ENCODE measurements around the gene JOSD2.
A peak's percentile ranks its signal among the peaks of the same experiment; 100 is the strongest.

JOSD2 gene

GRCh38 chr19:50492303-50493052, 18.5 kb downstream of the JOSD2 start:
- no peak for DNase-seq

GRCh38 chr19:50490991-50491472, 20.0 kb downstream of the JOSD2 start:
- no peak for DNase-seq

GRCh38 chr19:50490411-50490811, 20.6 kb downstream of the JOSD2 start:
- DNase-seq: no peak

GRCh38 chr19:50489461-50490011, 21.5 kb downstream of the JOSD2 start:
- no peak for DNase-seq

GRCh38 chr19:50488389-50489194, 22.4 kb downstream of the JOSD2 start:
- no peak for DNase-seq

GRCh38 chr19:50486823-50487515, 24.0 kb downstream of the JOSD2 start:
- DNase-seq: no peak

- DNase-seq: no peak
Measured at GRCh38 chr19:50485284-50485955, 25.6 kb downstream of the JOSD2 start.

- DNase-seq: no peak
Measured at GRCh38 chr19:50482916-50483315, 28.1 kb downstream of the JOSD2 start.

- no peak for DNase-seq
Measured at GRCh38 chr19:50482271-50482855, 28.6 kb downstream of the JOSD2 start.

GRCh38 chr19:50481351-50482149, 29.4 kb downstream of the JOSD2 start:
- no peak for DNase-seq

GRCh38 chr19:50480281-50481111, 30.5 kb downstream of the JOSD2 start:
- no peak for DNase-seq

- no peak for DNase-seq
Measured at GRCh38 chr19:50479761-50480251, 31.2 kb downstream of the JOSD2 start.

- no peak for DNase-seq
Measured at GRCh38 chr19:50478901-50479715, 31.9 kb downstream of the JOSD2 start.

GRCh38 chr19:50477751-50478515, 33.1 kb downstream of the JOSD2 start:
- DNase-seq: no peak

- no peak for DNase-seq
Measured at GRCh38 chr19:50476907-50477238, 34.1 kb downstream of the JOSD2 start.

GRCh38 chr19:50476224-50476906, 34.6 kb downstream of the JOSD2 start, which contains the start of the genes EMC10 and GARIN5A:
Gene EMC10, plus strand, starts transcription at chr19:50476507. Its CDS starts 38 bp downstream, at chr19:50476545.
Gene GARIN5A, minus strand, starts transcription at chr19:50476848. Its CDS starts 460 bp downstream, at chr19:50476388.
- DNase-seq: peak; percentile 32 to 70

- no peak for DNase-seq
Measured at GRCh38 chr19:50475736-50476223, 35.2 kb downstream of the JOSD2 start.
